Kidney tubule cell (primary cell): ENCODE results near the gene SLC6A2.
"Not testable (repeated sequence)": the region's sequence is repeated elsewhere in the genome, so short reads cannot be mapped to it uniquely, and the experiment has no call there.

Source experiments
- DNase-seq: peaks from one replicate; pipeline ENCODE4 v3.0.0-alpha.2; 2018; ENCODE audit warnings: low spot score

Gene SLC6A2

GRCh38 chr16:55655897-55656681 is at the start of gene SLC6A2:
TSS of gene SLC6A2 (plus strand) at chr16:55655988. CDS start at chr16:55656695, 707 bp downstream.
- no peak for DNase-seq

GRCh38 chr16:55613613-55614335 is 42.0 kb upstream of the SLC6A2 start:
- DNase-seq: no peak

DNA sequence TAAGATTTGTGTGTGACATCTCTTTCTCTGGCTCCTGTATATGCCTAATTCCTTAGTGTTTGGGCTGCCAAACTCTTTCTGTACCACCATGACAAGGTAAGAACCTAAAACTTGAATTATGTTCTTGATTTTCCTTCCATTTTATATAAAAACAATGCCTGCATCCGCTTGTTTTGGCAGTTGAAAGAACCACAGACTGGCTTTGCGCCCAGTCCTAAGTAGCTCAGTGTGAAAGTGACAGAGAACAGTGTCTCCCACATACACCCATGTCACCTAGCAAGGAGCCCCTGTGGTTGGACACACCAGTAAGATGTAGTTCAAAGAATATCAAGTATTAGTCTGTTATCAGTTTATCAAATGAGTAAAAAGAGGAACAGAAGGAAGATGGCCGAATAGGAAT is 40.7 kb upstream of the SLC6A2 start:
- DNase-seq: no peak

DNA sequence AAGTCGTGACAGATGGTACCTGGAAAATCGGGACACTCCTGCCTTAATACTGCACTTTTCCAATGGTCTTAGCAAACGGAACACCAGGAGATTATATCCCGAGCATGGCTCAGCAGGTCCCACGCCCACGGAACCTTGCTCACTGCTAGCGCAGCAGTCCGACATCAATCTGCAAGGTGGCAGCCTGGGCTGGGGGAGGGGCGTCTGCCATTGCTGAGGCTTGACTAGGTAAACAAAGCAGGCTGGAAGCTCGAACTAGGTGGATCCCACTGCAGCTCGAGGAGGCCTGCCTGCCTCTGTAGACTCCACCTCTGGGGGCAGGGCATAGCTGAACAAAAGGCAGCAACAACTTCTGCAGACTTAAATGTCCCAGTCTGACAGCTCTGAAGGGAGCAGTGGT is 40.1 kb upstream of the SLC6A2 start:
- not testable (repeated sequence) for DNase-seq

DNA sequence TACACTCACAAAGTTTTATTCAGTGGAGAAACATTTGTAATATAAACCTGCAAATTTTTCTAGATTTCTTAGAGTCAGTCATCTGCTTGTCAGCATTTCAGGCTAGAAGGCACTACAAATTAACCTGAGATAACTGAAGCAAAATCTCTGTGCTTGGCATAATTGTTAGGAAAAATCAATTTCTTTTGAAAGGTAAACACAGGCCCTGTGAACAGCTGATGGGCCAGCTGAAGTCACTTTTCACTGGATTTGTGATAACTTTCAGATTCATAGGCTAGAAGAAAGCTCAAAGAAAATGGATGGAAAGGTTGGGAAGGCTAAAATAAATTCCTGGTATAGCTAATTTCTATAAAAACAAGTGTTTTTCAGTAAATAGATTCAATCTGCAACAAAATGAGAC is 34.0 kb upstream of the SLC6A2 start:
- DNase-seq: no peak

GRCh38 chr16:55622272-55622671 is 33.5 kb upstream of the SLC6A2 start:
- DNase-seq: no peak

DNA sequence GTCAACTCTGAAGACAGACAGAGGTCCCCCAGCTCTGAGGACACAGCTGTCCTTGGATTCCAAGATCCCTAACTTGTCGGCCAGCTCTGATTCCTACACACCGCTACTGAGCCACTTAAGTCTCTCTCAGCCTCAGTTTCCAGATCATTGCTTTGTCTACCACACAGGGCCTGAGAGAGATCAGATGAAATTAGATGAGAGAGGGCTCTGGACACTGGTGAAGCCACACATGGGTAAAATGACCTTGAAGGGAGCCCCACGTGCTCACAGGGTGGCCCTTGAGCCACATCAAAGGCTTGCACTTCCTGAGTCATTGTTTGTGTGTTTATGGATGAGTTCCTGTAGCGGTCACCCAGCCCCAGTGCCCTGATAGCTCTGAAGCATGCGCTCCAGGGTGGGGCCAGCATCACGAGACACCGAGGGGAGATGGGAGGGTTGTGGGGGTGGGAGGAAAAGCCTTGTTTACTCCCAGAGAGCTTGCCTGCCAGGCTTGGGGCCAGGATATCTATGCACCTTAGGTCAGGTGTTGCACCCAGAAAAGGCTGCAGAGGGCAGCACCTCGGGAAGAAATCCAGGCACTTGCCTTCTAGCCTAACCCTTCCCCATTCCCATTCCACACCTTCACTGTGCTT is 32.7 kb upstream of the SLC6A2 start:
- peak; percentile 13 for DNase-seq

DNA sequence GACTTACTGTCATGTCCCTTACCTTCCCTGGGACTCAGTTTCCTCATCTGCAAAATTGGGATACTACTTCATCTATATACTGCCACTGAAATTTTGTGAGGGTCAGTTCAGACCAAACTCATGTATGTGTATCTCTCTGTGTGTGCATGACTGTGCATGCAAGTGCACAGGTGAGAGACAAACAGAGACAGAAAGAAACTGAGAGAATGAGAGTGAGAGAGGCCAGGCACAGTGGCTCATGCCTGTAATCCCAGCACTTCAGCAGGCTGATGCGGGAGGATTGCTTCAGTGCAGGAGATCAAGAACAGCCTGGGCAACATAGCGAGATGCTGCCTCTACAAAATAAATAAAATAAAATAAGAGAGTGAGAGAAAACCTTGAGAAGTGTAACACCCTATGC is 32.1 kb upstream of the SLC6A2 start:
- no peak for DNase-seq

GRCh38 chr16:55624696-55625095 is 31.1 kb upstream of the SLC6A2 start:
- no peak for DNase-seq

- no peak for DNase-seq
Measured at GRCh38 chr16:55625843-55626242, 29.9 kb upstream of the SLC6A2 start.

- DNase-seq: no peak
Measured at GRCh38 chr16:55628306-55628968, 27.4 kb upstream of the SLC6A2 start.

DNA sequence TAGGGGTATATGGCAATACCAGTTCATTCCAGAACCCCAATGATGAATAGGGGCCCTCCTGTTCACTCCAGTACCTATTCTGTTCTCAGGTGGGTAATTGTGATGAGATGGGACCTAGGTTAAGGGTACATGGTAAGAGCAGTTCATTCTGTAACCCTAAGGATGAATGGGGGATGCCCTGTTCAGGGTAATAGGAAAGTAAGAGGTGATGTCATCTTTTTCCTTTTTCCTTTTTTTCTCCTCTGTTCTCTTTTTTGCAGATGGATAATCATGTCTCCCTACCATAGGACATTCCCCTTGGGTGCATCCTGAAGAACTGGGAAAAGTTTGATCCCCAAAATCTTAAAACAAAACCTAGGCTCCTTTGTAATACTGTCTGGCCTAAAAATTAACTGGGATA is 25.0 kb upstream of the SLC6A2 start:
- DNase-seq: no peak

- no peak for DNase-seq
Measured at GRCh38 chr16:55632259-55632658, 23.5 kb upstream of the SLC6A2 start.

- no peak for DNase-seq
Measured at GRCh38 chr16:55634193-55634592, 21.6 kb upstream of the SLC6A2 start.

DNA sequence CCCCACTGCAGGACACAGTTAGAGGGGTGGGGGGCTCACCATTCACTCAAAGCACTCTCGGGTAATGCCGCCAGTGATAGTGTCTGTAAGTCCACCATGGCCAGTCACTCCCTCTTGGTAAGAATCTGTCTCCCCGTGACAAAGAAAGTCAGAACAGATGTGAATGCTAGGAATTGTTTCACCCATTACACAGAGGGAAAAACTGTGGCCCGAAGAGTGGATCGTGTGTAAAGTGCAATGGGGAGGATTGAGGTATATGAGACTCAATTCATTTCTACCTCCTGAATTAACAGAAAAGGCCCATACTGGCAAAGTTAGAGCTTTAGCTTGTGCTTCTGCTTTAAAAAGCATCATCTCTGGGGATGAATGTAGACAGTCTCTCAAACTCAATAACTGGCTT is 17.5 kb upstream of the SLC6A2 start:
- DNase-seq: no peak

DNA sequence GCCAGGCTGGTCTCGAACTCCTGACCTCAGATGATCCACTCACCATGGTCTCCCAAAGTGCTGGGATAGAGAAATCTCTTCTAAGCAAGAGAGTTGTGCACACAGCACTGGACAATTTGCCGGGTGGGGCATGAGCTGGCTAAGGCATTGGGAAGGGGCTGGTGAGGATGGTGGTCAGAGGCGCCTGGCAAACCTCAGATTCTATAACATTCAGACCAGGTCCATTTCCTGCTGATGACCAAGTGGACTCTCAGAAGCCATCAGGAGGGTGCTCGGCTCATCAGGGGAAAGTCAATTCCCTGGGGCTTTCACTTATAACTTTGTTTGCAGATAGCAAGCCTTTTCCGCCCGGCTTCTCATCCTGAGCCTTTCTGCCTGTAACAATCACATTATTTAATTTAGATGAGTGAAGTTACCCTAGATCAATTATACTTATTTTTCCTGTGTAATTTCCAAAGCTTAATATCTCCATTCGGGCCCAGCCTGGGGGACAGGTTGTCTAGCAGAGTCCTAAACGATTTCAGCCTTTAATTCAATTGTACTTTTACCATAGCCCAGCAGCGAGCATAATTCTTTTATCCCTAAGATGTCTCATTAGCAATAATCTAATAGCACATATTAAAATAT is 15.0 kb upstream of the SLC6A2 start:
- no peak for DNase-seq

GRCh38 chr16:55641430-55642056 is 14.2 kb upstream of the SLC6A2 start:
- DNase-seq: no peak

DNA sequence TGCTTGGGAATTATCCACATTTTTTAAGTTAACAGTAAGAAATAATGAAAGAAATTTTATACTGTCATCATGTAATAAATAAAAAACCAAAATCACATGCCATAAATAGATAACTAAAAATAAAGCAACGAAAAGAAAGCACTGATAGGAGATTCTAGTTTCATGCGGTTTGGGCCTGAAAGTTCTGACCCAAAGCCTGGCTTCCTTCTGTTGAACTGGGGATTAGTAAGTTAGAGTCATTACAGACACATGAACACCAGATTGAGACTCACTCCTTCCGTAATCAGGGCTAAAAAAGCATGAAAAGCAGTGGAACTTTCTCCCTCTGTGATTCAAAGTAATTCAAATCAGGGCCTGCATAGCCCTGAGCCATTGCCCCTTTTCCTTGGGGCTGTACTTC is 13.2 kb upstream of the SLC6A2 start:
- no peak for DNase-seq

GRCh38 chr16:55643161-55643970 is 12.4 kb upstream of the SLC6A2 start:
- DNase-seq: no peak

DNA sequence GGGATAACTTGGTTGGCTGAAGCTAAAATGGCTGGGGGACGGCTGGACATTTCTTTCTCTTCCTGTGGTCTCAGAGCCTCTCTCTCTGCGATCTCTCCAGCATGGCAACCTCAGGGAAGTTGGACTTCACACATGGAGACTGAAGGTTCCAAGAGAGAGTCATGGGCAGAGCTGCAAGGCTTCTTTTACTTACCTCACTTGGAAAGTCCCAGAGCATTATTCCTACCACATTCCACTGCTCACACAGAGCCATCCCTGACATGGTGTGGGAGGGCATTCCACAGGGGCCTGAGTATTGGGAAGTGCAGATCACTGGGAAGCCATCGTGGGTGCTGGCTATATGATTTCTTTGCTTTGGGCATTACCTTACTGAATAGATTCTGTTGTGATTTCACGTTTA is 9.8 kb upstream of the SLC6A2 start:
- no peak for DNase-seq

GRCh38 chr16:55647343-55647742 is 8.4 kb upstream of the SLC6A2 start:
- no peak for DNase-seq
